ENCODE measurements around the gene AP1M1.

The AP1M1 gene

DNA sequence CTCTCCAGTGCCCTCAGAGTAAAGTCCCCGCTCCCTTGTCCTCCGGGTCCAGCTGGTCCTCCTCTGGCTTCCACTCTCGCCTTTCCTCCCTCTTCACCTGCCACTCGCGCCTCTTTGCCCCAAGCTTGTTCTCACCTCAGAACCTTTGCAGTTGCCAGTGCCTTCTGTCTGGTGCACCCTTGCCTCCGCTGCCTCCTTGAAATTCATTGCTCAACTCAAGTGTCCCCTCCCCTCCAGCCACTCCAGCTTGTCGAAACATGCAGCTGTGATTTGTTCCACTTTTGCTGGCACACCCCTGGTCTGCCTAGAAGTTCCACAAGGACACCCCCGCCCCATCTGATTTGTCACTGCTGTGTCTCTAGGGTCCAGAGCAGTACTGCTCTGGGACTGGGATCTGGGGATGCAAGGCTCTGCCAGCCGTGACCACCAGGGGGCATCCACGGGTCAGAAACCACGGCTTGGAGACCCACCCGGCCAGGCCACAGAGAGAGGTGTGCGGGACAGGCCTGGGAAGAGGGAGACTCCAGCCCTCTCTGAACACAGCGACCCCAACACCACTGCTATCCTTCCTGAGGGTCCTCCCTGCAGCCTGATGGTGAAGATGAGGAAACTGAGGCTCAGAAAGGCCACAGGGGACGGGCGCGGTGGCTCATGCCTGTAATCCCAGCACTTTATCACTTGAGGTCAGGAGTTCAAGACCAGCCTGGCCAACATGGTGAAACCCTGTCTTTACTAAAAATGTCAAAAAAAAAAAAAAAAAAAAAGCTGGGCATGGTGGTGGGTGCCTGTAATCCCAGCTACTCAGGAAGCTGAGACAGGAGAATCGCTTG, 49.9 kb downstream of the AP1M1 start:
- ATAC-seq (ENCODE audit: low read depth) = peak; percentile 95
- no peaks in the 10 kb centered on the region for H3K36me3 ChIP-seq (ENCODE audit: low read depth)
- no peaks in the 10 kb centered on the region for H3K27me3 ChIP-seq (ENCODE audit: insufficient read depth, poor library complexity, severe bottlenecking)
- peak; percentile 77 for DNase-seq (ENCODE audit: low spot score)
- TF ChIP-seq CTCF (IDR thresholded peaks at IDR 0.05; ENCODE audit: poor library complexity, severe bottlenecking) = peak; percentile 92
- no peaks in the 10 kb centered on the region for H3K4me1 ChIP-seq (ENCODE audit: insufficient read depth, poor library complexity, severe bottlenecking)
- H3K27ac ChIP-seq (ENCODE audit: poor library complexity, severe bottlenecking) = no peak overlapping the region
- H3K9me3 ChIP-seq (ENCODE audit: severe bottlenecking) = no peaks in the 10 kb centered on the region
- no peak overlapping the region for H3K4me3 ChIP-seq (ENCODE audit: severe bottlenecking)

- Histone ChIP-seq H3K36me3 (ENCODE audit: low read depth) (no peaks in the 10 kb centered on the region), H3K4me3 (ENCODE audit: severe bottlenecking) (no peak overlapping the region), H3K9me3 (ENCODE audit: severe bottlenecking) (no peaks in the 10 kb centered on the region), H3K27ac (ENCODE audit: poor library complexity, severe bottlenecking) (no peak overlapping the region), H3K27me3 (ENCODE audit: insufficient read depth, poor library complexity, severe bottlenecking) (no peaks in the 10 kb centered on the region), H3K4me1 (ENCODE audit: insufficient read depth, poor library complexity, severe bottlenecking) (no peaks in the 10 kb centered on the region)
- no peak for TF ChIP-seq CTCF (IDR thresholded peaks at IDR 0.05; ENCODE audit: poor library complexity, severe bottlenecking)
- ATAC-seq (ENCODE audit: low read depth) (no peak), DNase-seq (ENCODE audit: low spot score) (no peak)
Observed at GRCh38 chr19:16248380-16249023, 50.8 kb downstream of the AP1M1 start.

DNA sequence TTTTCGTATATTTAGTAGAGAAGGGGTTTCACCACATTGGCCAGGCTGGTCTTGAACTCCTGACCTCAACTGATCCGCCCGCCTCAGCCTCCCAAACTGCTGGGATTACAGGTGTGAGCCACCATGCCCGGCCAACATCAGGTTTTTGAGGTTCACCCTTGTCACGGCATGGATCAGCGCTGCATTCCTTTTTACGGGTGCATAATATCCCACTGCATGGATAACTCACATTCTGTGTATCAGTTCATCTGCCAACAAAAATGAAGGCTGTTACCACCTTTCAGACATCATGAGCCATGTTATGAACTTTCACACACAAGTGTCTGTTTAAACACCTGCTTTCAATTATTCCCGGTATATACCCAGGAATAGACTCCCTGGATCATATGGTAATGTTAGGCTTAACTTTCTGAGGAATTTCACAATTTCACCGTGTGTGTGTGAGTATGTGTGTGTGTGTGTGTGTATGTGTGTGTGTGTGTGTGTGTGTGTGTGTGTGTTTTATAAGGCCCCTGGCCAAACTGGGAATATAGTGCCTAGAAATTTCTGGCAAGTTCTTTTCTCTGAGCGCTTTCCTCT, 52.2 kb downstream of the AP1M1 start:
- no peak overlapping the region for H3K4me3 ChIP-seq (ENCODE audit: severe bottlenecking)
- no peaks in the 10 kb centered on the region for H3K9me3 ChIP-seq (ENCODE audit: severe bottlenecking)
- no peaks in the 10 kb centered on the region for H3K4me1 ChIP-seq (ENCODE audit: insufficient read depth, poor library complexity, severe bottlenecking)
- TF ChIP-seq CTCF (IDR thresholded peaks at IDR 0.05; ENCODE audit: poor library complexity, severe bottlenecking) = no peak
- no peak for DNase-seq (ENCODE audit: low spot score)
- no peaks in the 10 kb centered on the region for H3K27me3 ChIP-seq (ENCODE audit: insufficient read depth, poor library complexity, severe bottlenecking)
- H3K27ac ChIP-seq (ENCODE audit: poor library complexity, severe bottlenecking) = no peak overlapping the region
- no peaks in the 10 kb centered on the region for H3K36me3 ChIP-seq (ENCODE audit: low read depth)
- ATAC-seq (ENCODE audit: low read depth) = no peak

- H3K4me1 ChIP-seq (ENCODE audit: insufficient read depth, poor library complexity, severe bottlenecking) = no peaks in the 10 kb centered on the region
- ATAC-seq (ENCODE audit: low read depth) (no peak), DNase-seq (ENCODE audit: low spot score) (no peak)
- no peaks in the 10 kb centered on the region for H3K9me3 ChIP-seq (ENCODE audit: severe bottlenecking)
- no peaks in the 10 kb centered on the region for H3K27me3 ChIP-seq (ENCODE audit: insufficient read depth, poor library complexity, severe bottlenecking)
- H3K36me3 ChIP-seq (ENCODE audit: low read depth) = no peaks in the 10 kb centered on the region
- no peak overlapping the region for H3K27ac ChIP-seq (ENCODE audit: poor library complexity, severe bottlenecking)
- no peak overlapping the region for H3K4me3 ChIP-seq (ENCODE audit: severe bottlenecking)
- TF ChIP-seq CTCF (IDR thresholded peaks at IDR 0.05; ENCODE audit: poor library complexity, severe bottlenecking) = no peak
Observed at GRCh38 chr19:16252459-16253205, 54.9 kb downstream of the AP1M1 start.

Data from RWPE2 (cell line).